Amniotic stem cell (primary cell): ENCODE data around the gene DTD2.

Experiments used
- DNase-seq: peaks from one replicate; lab custom pipeline; 2025; lab: John Stamatoyannopoulos, UW

DTD2 gene

DNA sequence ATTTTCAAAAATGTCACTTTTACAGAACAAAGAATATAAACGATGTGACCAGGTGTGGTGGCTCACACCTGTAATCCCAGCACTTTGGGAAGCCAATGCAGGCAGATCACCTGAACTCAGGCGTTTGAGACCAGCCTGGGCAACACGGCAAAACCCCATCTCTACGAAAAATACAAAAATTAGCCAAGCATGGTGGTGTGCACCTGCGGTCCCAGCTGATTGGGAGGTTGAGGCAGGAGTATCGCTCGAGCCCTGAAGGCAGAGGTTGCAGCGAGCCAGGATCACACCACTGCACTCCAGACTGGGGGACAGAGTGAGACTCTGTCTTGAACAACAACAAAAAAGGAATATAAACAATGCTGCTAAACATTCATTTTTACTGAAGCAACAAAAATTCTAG is 52.2 kb downstream of the DTD2 start:
- no peak for DNase-seq

DNA sequence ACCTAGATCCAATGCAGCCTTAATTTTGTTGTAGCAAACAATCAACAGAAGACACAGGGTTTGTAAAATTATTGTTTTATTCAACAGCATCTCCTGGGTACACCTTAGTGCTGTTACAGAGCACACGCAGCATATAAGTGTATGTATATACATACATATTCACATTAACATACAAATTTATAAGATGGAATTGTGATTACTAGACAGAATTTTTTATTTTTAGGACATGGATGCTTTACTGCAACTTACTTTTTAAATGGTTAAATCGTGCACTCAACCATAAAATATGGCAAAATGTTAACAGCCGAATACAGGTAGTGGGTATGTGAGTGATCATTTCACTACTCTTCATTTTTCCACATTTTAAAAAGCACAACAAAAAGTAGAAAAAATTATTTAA is 53.6 kb downstream of the DTD2 start:
- DNase-seq = no peak

DNA sequence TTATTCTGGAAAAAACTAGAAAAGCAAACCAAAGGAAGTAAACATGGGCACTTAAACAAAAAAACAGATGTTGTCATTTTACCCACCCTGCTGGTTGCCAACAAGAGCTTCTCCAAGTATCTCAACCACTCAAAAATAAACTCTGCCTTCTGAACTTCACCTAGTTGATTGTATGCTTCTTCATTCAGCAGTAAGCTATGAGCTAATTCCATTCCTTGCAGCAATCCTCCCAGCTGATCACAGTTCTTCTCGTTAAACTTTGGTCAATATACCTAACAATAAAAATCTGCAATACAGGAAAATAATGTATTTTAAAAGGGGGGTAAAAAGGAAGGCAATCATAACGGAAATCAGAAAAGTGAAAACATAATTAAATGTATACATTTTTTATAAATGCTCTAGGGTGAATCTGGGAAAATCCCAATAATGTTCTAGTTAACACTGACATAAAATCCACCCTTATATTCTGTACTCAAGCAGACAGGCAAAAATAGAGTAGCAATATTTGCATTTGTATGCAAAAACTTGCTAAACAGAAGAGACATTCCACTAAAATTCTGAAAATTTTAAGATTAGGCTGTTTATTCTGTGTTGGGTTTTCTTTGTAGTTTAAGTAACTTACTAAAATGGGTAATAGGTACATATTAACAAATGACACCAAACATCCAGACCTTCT is 54.4 kb downstream of the DTD2 start:
- no peak for DNase-seq

DNA sequence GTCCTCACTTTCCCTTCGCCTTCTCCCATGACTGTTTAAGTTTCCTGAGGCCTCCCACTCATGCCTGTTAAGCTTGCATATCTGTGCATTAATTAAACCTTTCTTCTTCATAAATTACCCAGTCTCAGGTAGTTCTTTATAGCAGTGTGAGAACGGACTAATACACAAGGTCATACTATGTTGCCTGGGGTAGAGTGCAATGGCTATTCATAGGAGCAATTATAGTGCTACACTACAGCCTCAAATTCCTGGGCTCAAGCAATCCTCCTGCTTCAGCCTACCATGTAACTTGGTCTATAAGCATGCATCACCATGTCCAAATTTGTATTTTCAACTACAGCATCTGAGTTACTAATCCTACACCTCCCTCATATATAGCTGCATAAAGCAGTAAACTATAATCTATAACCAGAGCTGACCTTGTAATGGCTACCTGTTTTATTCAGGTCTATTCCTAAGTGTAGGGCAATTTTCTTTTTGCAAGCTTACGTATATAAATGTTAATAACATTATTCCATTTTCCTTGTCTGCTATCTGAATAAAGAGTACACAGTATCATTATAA is 55.9 kb downstream of the DTD2 start:
- no peak for DNase-seq

DNA sequence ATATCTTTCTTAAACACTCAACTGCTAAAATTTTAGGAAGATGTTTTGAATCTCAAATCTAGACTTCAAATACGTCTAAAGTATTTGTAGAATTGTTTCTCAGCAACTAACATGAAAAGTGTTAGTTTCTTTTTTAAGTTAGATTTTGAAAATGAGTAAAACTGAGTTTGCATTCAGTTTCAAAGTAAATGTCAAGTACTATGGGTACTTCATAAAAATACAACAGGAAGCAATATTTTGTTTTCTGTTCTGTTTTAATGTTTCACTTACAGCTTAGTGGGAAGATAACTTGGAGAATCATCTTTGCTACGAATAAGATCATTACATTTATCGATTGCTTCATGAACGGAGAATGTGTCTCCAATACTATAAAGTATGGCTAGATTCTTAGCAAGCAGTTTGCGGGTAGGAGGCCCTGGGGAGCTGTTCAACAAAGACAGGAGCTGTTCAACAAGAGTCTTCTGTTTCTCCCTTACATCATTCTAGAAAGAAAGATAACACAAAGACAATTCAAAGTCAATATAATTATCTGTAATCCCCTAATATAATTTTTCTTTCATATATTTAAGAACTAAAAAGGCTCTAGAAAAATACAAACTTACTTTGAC is 57.2 kb downstream of the DTD2 start:
- DNase-seq = no peak
